A549 (cell line): Measurements from ENCODE around the gene NTM. TPM values are rescaled to one million over a fixed set of nuclear protein-coding genes. Genes with fewer than 3 reads are reported as not detected.

Experiments used
- ATAC-seq, 2 experiments: fragments of 200-7000 bp in 1 of 2; fragments of >200 bp in 1 of 2; cut with Nextera tagmentation in 1 of 2; cut with Tn5 transposase in 1 of 2; 3 replicates each; pipeline versions ENCODE4 v1.8.0 to v1.9.1; 2018 to 2020; ENCODE audit warnings: mild to moderate bottlenecking in 1 of 2, moderate library complexity in 1 of 2
- CTCF ChIA-PET: fragments of 300-600 bp; sonication (Branson Sonifier 250); formaldehyde crosslinking; extraction: SDS; loops from one replicate; lab custom pipeline; 2021; ENCODE audit warnings: antibody characterized with exemption, inconsistent platforms; lab: Yijun Ruan, JAX
- POLR2A ChIA-PET: fragments of 350-600 bp; formaldehyde crosslinking; extraction: SDS; loops from one replicate; lab custom pipeline; 2021; ENCODE audit warnings: antibody characterized with exemption, inconsistent platforms; lab: Yijun Ruan, JAX
- DNase-seq, 2 experiments: peaks; one replicate each; pipeline versions ENCODE4 v3.0.0 to v3.0.0-alpha.2; 2011 to 2016; ENCODE audit warnings: low read depth in 1 of 2, low spot score in 1 of 2
- FAIRE-seq: peaks from 2 replicates; lab custom pipeline; 2011; peaks lifted over from hg19 to GRCh38; lab: Jason Lieb, UNC
- H3K27ac ChIP-seq, 2 experiments: fragments of >200 bp; sonication (Bioruptor Twin); formaldehyde crosslinking; 3 replicates each; pipeline ENCODE4 v1.5.1; 2016 to 2017
- H3K4me1 ChIP-seq: fragments of >200 bp; sonication (Bioruptor Twin); formaldehyde crosslinking; 3 replicates; pipeline ENCODE4 v1.6.1; 2016
- H3K4me2 ChIP-seq: fragments of >200 bp; sonication (Bioruptor Twin); formaldehyde crosslinking; 3 replicates; pipeline ENCODE4 v1.6.1; 2016
- H3K4me3 ChIP-seq: fragments of >200 bp; sonication (Bioruptor Twin); formaldehyde crosslinking; 3 replicates; pipeline ENCODE4 v1.5.1; 2016
- H3K9me3 ChIP-seq: fragments of >200 bp; sonication (Bioruptor Twin); formaldehyde crosslinking; 3 replicates; pipeline ENCODE4 v1.6.1; 2016
- CBX2 ChIP-seq: fragments of 200-600 bp; sonication (generic); IDR thresholded peaks from 2 replicates; pipeline ENCODE4 v1.6.1; 2016; ENCODE audit warnings: low read depth, mild to moderate bottlenecking, borderline replicate concordance
- CBX8 ChIP-seq: fragments of 200-600 bp; sonication (generic); IDR thresholded peaks from 2 replicates; pipeline ENCODE4 v1.6.1; 2016
- CHD4 ChIP-seq: fragments of 200-600 bp; sonication (generic); IDR thresholded peaks from 2 replicates; pipeline ENCODE4 v1.6.1; 2016; ENCODE audit warnings: antibody characterized with exemption, mild to moderate bottlenecking, borderline replicate concordance
- EHMT2 ChIP-seq: fragments of 200-600 bp; sonication (generic); IDR thresholded peaks from 2 replicates; pipeline ENCODE4 v1.6.1; 2016; ENCODE audit warnings: antibody characterized with exemption, low read depth, mild to moderate bottlenecking, moderate library complexity
- FOSB ChIP-seq: fragments of 250-450 bp; sonication (Bioruptor Pico); IDR thresholded peaks from 2 replicates; pipeline ENCODE4 v1.5.0; 2020; ENCODE audit warnings: mild to moderate bottlenecking, moderate library complexity
- FOSL2 ChIP-seq, 2 experiments: fragments of 450-650 bp in 1 of 2; fragments of >200 bp in 1 of 2; sonication (Bioruptor Twin) in 1 of 2; formaldehyde crosslinking; IDR thresholded peaks; 2 replicates each; pipeline versions ENCODE4 v1.5.0 to v1.6.1; 2016 to 2020; ENCODE audit warnings: mild to moderate bottlenecking in 1 of 2, moderate library complexity in 1 of 2
- GATA3 ChIP-seq: IDR thresholded peaks from 2 replicates; pipeline ENCODE4 v1.6.1; 2012; ENCODE audit warnings: borderline replicate concordance
- HDAC2 ChIP-seq: fragments of 200-600 bp; sonication (generic); IDR thresholded peaks from 2 replicates; pipeline ENCODE4 v1.6.1; 2016
- HEYL ChIP-seq: fragments of 250-450 bp; sonication (Bioruptor Pico); IDR thresholded peaks from 2 replicates; pipeline ENCODE4 v1.8.0; 2021; ENCODE audit warnings: mild to moderate bottlenecking, moderate library complexity
- HOXB5 ChIP-seq: fragments of 250-450 bp; sonication (Bioruptor Pico); IDR thresholded peaks from 2 replicates; pipeline ENCODE4 v1.5.0; 2020; ENCODE audit warnings: mild to moderate bottlenecking, moderate library complexity
- JUN ChIP-seq, 2 experiments: fragments of >200 bp; sonication (Bioruptor Twin); formaldehyde crosslinking; IDR thresholded peaks; 2 replicates in 1 of 2; 3 replicates in 1 of 2; pipeline ENCODE4 v1.6.1; 2016 to 2017
- JUNB ChIP-seq: fragments of >200 bp; sonication (Bioruptor Twin); formaldehyde crosslinking; IDR thresholded peaks from 2 replicates; pipeline ENCODE4 v1.6.1; 2016
- KDM5A ChIP-seq: fragments of 200-600 bp; sonication (generic); IDR thresholded peaks from 2 replicates; pipeline ENCODE4 v1.6.1; 2016; ENCODE audit warnings: antibody characterized with exemption, mild to moderate bottlenecking
- MAFK ChIP-seq: fragments of 450-650 bp; IDR thresholded peaks from 2 replicates; pipeline ENCODE4 v1.6.1; 2014; ENCODE audit not compliant: partially characterized antibody
- MYC ChIP-seq: IDR thresholded peaks from 2 replicates; pipeline ENCODE4 v1.6.1; 2012; ENCODE audit warnings: mild to moderate bottlenecking, inconsistent platforms, low read length, improper control_type of control experiment, borderline replicate concordance
- RAD21 ChIP-seq, 2 experiments: fragments of >200 bp in 1 of 2; sonication (Bioruptor Twin) in 1 of 2; formaldehyde crosslinking in 1 of 2; IDR thresholded peaks in 1 of 2; conservative IDR thresholded peaks in 1 of 2; 2 replicates in 1 of 2; 3 replicates in 1 of 2; pipeline ENCODE4 v1.6.1; 2012 to 2018; ENCODE audit warnings: inconsistent platforms in 1 of 2
- RFX5 ChIP-seq: fragments of 450-650 bp; IDR thresholded peaks from 2 replicates; pipeline ENCODE4 v1.7.1; 2014; ENCODE audit warnings: antibody characterized with exemption, mild to moderate bottlenecking, moderate library complexity
- RNF2 ChIP-seq: fragments of 200-600 bp; sonication (generic); IDR thresholded peaks from 2 replicates; pipeline ENCODE4 v1.6.1; 2016; ENCODE audit warnings: low read depth, mild to moderate bottlenecking, antibody characterized with exemption, moderate library complexity, borderline replicate concordance
- SMC3 ChIP-seq: fragments of >200 bp; sonication (Bioruptor Twin); formaldehyde crosslinking; IDR thresholded peaks from 3 replicates; pipeline ENCODE4 v1.6.1; 2018; ENCODE audit warnings: inconsistent platforms
- SREBF2 ChIP-seq: fragments of 450-650 bp; IDR thresholded peaks from 2 replicates; pipeline ENCODE4 v1.6.1; 2014; ENCODE audit warnings: mild to moderate bottlenecking, moderate library complexity
- ZC3H11A ChIP-seq: fragments of 450-650 bp; IDR thresholded peaks from 2 replicates; pipeline ENCODE4 v1.6.1; 2014; ENCODE audit warnings: antibody characterized with exemption, mild to moderate bottlenecking
- ZSCAN20 ChIP-seq: fragments of 250-450 bp; sonication (Bioruptor Pico); IDR thresholded peaks from 2 replicates; pipeline ENCODE4 v1.8.0; 2022; ENCODE audit warnings: mild to moderate bottlenecking, moderate library complexity
- WGBS: methylation state at CpG from one replicate; pipeline ENCODE4 v1.1.6; 2017; ENCODE audit errors: missing lambda C conversion rate; 5-methylcytosine and 5-hydroxymethylcytosine counted together
- polyA plus RNA-seq, 4 experiments: library from polyadenylated mRNA; depleted of rRNA in 3 of 4; stranded (reverse); fragments of >200 nt; fragmentation: RNase III in 1 of 4; extraction: RNeasy Plus Mini Kit Qiagen cat#74134 plus additional on column Dnase treatment in 1 of 4; gene quantifications; 2 replicates in 3 of 4; 3 replicates in 1 of 4; pipeline ENCODE4 v1.2.3, GENCODE V29; 2011 to 2017
- TF ChIP-seq, protein P1 (sequence below): fragments of 250-450 bp; sonication (Bioruptor Pico); IDR thresholded peaks from 2 replicates; pipeline ENCODE4 v1.5.0; 2021; ENCODE audit warnings: mild to moderate bottlenecking, moderate library complexity, borderline replicate concordance
- TF ChIP-seq, protein P2 (sequence below): fragments of 200-600 bp; sonication (generic); IDR thresholded peaks from 2 replicates; pipeline ENCODE4 v1.6.1; 2016; ENCODE audit warnings: antibody characterized with exemption, mild to moderate bottlenecking, moderate library complexity

Gene NTM
- polyA plus RNA-seq, 2 of the 4 experiments (the other 2 are of a cell fraction) = not detected

DNA sequence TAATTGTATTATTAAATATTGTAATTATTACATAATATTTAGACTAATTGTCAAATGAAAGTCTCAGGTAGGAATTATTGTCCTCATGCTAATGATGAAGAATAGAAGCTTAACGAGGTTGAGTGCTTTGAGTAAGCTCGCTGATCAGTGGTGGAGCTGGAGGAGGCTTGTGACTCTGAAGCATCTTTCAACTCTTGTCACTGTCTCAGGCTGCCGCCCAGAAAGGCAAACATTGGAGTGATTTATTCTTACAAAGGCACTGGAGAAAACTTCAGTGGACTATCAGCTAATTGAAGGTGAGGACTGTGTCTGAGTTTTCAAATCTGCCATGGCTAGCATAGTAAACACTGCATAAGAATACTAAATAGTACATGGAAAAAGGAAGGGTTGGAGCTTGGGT is 595.1 kb downstream of the NTM start:
- Histone ChIP-seq H3K27ac (no peak overlapping the region), H3K4me3 (no peak overlapping the region), H3K4me2 (no peak overlapping the region), H3K4me1 (no peaks in the 10 kb centered on the region), H3K9me3 (no peaks in the 10 kb centered on the region)
- DNase-seq = no peak
- TF ChIP-seq MYC (no peak), ZC3H11A (no peak), SREBF2 (no peak), FOSB (no peak), CBX2 (no peak), KDM5A (no peak)
- POLR2A ChIA-PET = no interaction called here
- no peak for ATAC-seq
- WGBS = 2% methylated on average over 3 of the region's 3 CpGs
- FAIRE-seq = no peak
- CTCF ChIA-PET = no interaction called here

DNA sequence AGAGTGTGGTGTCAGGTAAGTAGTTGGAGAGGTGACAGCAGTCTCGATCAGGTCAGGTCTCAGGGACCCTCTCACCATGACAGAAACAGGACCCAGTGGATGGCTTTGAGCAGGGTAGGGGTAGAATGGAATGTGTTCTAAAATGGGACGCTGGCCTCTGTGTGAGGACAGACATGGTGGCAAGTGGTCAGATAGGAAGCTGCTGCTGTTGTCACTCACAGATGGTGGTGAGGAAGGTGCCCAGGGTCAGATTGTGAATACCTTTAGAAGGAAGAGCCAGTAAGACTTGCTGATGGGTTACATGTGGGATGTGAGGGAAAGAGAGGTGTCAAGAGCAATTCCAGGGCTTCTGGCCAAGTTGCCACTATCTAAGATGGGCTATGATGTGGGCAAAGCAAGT is 596.3 kb downstream of the NTM start:
- H3K27ac ChIP-seq = no peak overlapping the region
- DNase-seq = no peak
- 0% methylated on average over 2 of the region's 2 CpGs for WGBS
- no peak overlapping the region for H3K4me2 ChIP-seq
- CTCF ChIA-PET = no interaction called here
- no peak for TF ChIP-seq JUNB
- no peak for TF ChIP-seq CBX8
- no peak for TF ChIP-seq ZSCAN20 (CRISPR knock-in tag)
- TF ChIP-seq, all 56 proteins: peak for 0
- no peaks in the 10 kb centered on the region for H3K4me1 ChIP-seq
- no peak for ATAC-seq
- POLR2A ChIA-PET = no interaction called here
- FAIRE-seq = no peak
- H3K4me3 ChIP-seq = no peak overlapping the region
- no peaks in the 10 kb centered on the region for H3K9me3 ChIP-seq

DNA sequence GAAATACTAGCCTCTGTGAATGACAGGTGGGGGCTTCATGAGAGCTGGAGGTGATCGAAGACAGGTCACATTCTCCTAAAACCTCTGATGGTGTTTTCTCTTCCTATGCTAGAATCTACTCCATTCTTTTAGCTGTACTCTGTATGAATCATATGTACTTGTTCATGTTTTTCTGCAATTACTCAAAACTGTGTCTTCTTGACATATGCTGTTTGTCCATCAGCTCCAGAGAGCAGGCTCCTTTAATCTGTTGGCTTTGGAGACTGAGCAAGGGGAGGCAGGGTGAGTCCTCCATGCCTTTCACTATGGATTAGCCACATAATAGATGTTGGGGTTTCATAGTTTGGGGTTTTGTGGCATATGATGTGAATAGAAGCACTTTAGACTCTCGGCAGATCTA is 598.8 kb downstream of the NTM start:
- 7% methylated on average over 2 of the region's 2 CpGs for WGBS
- CTCF ChIA-PET = no interaction called here

More for the DNA sequence above, 598.8 kb downstream of the NTM start:
- no peaks in the 10 kb centered on the region for H3K9me3 ChIP-seq
- DNase-seq = no peak
- no peak overlapping the region for H3K4me3 ChIP-seq
- POLR2A ChIA-PET = no interaction called here
- no peak for TF ChIP-seq CBX8
- TF ChIP-seq JUNB = no peak
- TF ChIP-seq SMC3 = no peak
- no peak for TF ChIP-seq RAD21 (conservative IDR thresholded peaks at IDR 0.05 in 1 of 2, IDR thresholded peaks at IDR 0.05 in 1 of 2)
- TF ChIP-seq, protein P1, sequence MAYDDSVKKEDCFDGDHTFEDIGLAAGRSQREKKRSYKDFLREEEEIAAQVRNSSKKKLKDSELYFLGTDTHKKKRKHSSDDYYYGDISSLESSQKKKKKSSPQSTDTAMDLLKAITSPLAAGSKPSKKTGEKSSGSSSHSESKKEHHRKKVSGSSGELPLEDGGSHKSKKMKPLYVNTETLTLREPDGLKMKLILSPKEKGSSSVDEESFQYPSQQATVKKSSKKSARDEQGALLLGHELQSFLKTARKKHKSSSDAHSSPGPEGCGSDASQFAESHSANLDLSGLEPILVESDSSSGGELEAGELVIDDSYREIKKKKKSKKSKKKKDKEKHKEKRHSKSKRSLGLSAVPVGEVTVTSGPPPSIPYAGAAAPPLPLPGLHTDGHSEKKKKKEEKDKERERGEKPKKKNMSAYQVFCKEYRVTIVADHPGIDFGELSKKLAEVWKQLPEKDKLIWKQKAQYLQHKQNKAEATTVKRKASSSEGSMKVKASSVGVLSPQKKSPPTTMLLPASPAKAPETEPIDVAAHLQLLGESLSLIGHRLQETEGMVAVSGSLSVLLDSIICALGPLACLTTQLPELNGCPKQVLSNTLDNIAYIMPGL (CRISPR knock-in tag) = no peak
- no peak for TF ChIP-seq HEYL
- no peak for TF ChIP-seq HDAC2
- TF ChIP-seq KDM5A = no peak
- no peak for TF ChIP-seq GATA3
- no peak for TF ChIP-seq HOXB5 (CRISPR knock-in tag)
- no peak for TF ChIP-seq MAFK
- no peak for TF ChIP-seq RFX5
- TF ChIP-seq EHMT2 = no peak
- TF ChIP-seq CHD4 = no peak
- no peak for TF ChIP-seq JUN (IDR thresholded peaks at IDR 0.05)
- TF ChIP-seq FOSL2 (IDR thresholded peaks at IDR 0.05) = no peak
- TF ChIP-seq FOSL2 (CRISPR knock-in tag; IDR thresholded peaks at IDR 0.05) = no peak
- TF ChIP-seq RNF2 = no peak
- TF ChIP-seq, protein P2, sequence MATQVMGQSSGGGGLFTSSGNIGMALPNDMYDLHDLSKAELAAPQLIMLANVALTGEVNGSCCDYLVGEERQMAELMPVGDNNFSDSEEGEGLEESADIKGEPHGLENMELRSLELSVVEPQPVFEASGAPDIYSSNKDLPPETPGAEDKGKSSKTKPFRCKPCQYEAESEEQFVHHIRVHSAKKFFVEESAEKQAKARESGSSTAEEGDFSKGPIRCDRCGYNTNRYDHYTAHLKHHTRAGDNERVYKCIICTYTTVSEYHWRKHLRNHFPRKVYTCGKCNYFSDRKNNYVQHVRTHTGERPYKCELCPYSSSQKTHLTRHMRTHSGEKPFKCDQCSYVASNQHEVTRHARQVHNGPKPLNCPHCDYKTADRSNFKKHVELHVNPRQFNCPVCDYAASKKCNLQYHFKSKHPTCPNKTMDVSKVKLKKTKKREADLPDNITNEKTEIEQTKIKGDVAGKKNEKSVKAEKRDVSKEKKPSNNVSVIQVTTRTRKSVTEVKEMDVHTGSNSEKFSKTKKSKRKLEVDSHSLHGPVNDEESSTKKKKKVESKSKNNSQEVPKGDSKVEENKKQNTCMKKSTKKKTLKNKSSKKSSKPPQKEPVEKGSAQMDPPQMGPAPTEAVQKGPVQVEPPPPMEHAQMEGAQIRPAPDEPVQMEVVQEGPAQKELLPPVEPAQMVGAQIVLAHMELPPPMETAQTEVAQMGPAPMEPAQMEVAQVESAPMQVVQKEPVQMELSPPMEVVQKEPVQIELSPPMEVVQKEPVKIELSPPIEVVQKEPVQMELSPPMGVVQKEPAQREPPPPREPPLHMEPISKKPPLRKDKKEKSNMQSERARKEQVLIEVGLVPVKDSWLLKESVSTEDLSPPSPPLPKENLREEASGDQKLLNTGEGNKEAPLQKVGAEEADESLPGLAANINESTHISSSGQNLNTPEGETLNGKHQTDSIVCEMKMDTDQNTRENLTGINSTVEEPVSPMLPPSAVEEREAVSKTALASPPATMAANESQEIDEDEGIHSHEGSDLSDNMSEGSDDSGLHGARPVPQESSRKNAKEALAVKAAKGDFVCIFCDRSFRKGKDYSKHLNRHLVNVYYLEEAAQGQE = no peak
- TF ChIP-seq, all 56 proteins: peak for 0
- no peak for FAIRE-seq
- no peaks in the 10 kb centered on the region for H3K4me1 ChIP-seq
- no peak for ATAC-seq
- no peak overlapping the region for H3K4me2 ChIP-seq
- H3K27ac ChIP-seq = no peak overlapping the region
